ENCODE measurements around the gene SLC26A5. TPM values are rescaled to one million over a fixed set of nuclear protein-coding genes. Genes with fewer than 3 reads are reported as not detected.
A peak's percentile ranks its signal among the peaks of the same experiment; 100 is the strongest.

The SLC26A5 gene
- total and polyA plus RNA-seq, 2 donors (not counting 1 experiment from before 2014, with no cell fraction given) = not detected

DNA sequence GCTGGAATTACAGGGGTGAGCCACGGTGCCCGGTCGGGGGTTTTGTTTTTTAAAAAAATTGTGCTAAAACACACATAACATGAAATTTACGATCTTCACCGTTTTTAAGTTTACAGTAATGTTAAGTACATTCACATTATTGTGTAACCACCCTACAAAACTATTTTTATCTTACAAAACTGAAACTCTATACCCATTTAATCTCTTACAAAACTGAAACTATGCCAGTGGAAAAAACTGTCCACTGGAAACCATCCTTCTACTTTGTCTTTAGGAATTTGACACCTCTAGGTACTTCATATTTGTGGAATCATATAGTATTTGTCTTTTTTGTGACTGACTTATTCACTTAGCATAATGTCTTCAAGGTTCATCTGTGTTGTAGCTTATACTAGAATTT, 99.6 kb downstream of the SLC26A5 start:
- Histone ChIP-seq H3K9ac (ENCODE audit: insufficient read depth, low read length) (no peak overlapping the region), H3K27me3 (ENCODE audit: control insufficient read depth, insufficient read depth, low read length) (no peaks in the 10 kb centered on the region), H3K79me2 (ENCODE audit: control insufficient read depth, insufficient read depth, low read length) (peaks cover 67% of the 10 kb centered on the region), H3K36me3 (ENCODE audit: control insufficient read depth, insufficient read depth, low read length) (peaks cover 3% of the 10 kb centered on the region), H3K27ac (ENCODE audit: insufficient read depth, low read length) (no peak overlapping the region), H4K20me1 (ENCODE audit: control insufficient read depth, extremely low read depth, insufficient read depth, low read length) (no peaks in the 10 kb centered on the region), H3K4me2 (ENCODE audit: extremely low read depth, insufficient read depth, low read length) (peak overlapping the region; percentile 90), H2AFZ (ENCODE audit: low read length) (peak overlapping the region; percentile 97), H3K4me3 (replicated peaks in 1 of 4; ENCODE audit: control extremely low read depth in 1 of 4, insufficient read depth in 1 of 4, low read depth in 3 of 4, low read length in 4 of 4) (no peak overlapping the region), H3K4me1 (ENCODE audit: control insufficient read depth, extremely low read depth, insufficient read depth, low read length) (peaks cover 6% of the 10 kb centered on the region), H3K9me3 (ENCODE audit: control insufficient read depth, insufficient read depth, low read depth, low read length) (no peaks in the 10 kb centered on the region)
- no peak for DNase-seq (ENCODE audit: low read depth in 2 of 2)
- TF ChIP-seq EZH2 (IDR thresholded peaks at IDR 0.05; ENCODE audit: low read length, missing control alignments) = no peak
- TF ChIP-seq, protein P1, sequence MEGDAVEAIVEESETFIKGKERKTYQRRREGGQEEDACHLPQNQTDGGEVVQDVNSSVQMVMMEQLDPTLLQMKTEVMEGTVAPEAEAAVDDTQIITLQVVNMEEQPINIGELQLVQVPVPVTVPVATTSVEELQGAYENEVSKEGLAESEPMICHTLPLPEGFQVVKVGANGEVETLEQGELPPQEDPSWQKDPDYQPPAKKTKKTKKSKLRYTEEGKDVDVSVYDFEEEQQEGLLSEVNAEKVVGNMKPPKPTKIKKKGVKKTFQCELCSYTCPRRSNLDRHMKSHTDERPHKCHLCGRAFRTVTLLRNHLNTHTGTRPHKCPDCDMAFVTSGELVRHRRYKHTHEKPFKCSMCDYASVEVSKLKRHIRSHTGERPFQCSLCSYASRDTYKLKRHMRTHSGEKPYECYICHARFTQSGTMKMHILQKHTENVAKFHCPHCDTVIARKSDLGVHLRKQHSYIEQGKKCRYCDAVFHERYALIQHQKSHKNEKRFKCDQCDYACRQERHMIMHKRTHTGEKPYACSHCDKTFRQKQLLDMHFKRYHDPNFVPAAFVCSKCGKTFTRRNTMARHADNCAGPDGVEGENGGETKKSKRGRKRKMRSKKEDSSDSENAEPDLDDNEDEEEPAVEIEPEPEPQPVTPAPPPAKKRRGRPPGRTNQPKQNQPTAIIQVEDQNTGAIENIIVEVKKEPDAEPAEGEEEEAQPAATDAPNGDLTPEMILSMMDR (conservative IDR thresholded peaks at IDR 0.05 in 1 of 2, IDR thresholded peaks at IDR 0.05 in 1 of 2; ENCODE audit: low read depth in 1 of 2, low read length in 2 of 2) = no peak

DNA sequence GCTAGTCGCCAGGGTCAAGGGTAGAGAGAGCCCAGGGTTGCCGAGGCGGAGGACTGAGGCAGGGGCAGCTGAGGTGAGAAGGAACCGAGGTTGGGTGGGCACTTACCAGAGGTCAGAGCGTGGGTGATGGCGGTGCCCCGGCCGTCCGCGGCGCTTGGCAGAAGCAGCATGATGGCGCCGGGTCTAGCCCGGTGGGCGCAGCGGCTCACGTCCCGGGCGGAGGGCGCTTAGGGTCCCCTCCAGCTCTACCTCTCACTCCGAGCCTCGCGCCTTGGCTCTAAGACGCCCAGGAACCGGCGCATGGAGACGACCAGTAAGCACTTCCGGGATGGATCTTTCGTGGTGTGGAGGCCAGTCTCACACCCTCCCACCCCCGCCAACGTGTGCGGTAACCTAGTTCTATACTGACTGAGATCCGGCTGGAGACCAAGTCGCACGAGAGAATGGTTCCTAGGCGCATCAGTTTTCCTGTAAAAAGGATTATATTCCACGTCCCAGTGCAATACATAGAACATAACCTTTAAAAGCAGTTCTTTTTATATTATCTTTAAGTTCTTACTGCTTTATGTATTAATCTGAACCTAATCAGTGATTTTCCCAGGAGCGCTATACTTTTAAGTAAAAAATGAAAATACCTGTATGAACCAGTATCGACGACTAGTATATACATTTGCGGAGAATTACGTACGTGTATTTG, 101.4 kb downstream of the SLC26A5 start, which contains the start of gene DNAJC2:
Gene DNAJC2, minus strand, starts transcription at position 315 of the 697 bp plus-strand sequence. Its CDS starts 145 bp downstream, at position 170.
- peak within 1 kb of the TSS; percentile 78 for H3K4me2 ChIP-seq (ENCODE audit: extremely low read depth, insufficient read depth, low read length)
- peak within 1 kb of the TSS; percentile 84 for H3K9ac ChIP-seq (ENCODE audit: insufficient read depth, low read length)

GRCh38 chr7:103343758-103344452, 102.1 kb downstream of the SLC26A5 start:
- H3K4me3 ChIP-seq (replicated peaks in 1 of 4; ENCODE audit: control extremely low read depth in 1 of 4, insufficient read depth in 1 of 4, low read depth in 3 of 4, low read length in 4 of 4) = peak overlapping the region; percentile 63 to 97 (median 88)
- no peaks in the 10 kb centered on the region for H4K20me1 ChIP-seq (ENCODE audit: control insufficient read depth, extremely low read depth, insufficient read depth, low read length)
- peak overlapping the region; percentile 91 for H3K27ac ChIP-seq (ENCODE audit: insufficient read depth, low read length)
- no peaks in the 10 kb centered on the region for H3K9me3 ChIP-seq (ENCODE audit: control insufficient read depth, insufficient read depth, low read depth, low read length)
- TF ChIP-seq EZH2 (IDR thresholded peaks at IDR 0.05; ENCODE audit: low read length, missing control alignments) = no peak
- TF ChIP-seq, protein P1 (conservative IDR thresholded peaks at IDR 0.05 in 1 of 2, IDR thresholded peaks at IDR 0.05 in 1 of 2; ENCODE audit: low read depth in 1 of 2, low read length in 2 of 2) = no peak
- H3K9ac ChIP-seq (ENCODE audit: insufficient read depth, low read length) = peak overlapping the region; percentile 84
- peak overlapping the region; percentile 69 for H2AFZ ChIP-seq (ENCODE audit: low read length)
- peaks cover 5% of the 10 kb centered on the region for H3K4me1 ChIP-seq (ENCODE audit: control insufficient read depth, extremely low read depth, insufficient read depth, low read length)
- DNase-seq (ENCODE audit: low read depth in 2 of 2) = peak; percentile 37
- peak overlapping the region; percentile 78 for H3K4me2 ChIP-seq (ENCODE audit: extremely low read depth, insufficient read depth, low read length)
- H3K36me3 ChIP-seq (ENCODE audit: control insufficient read depth, insufficient read depth, low read length) = peaks cover 9% of the 10 kb centered on the region
- H3K27me3 ChIP-seq (ENCODE audit: control insufficient read depth, insufficient read depth, low read length) = no peaks in the 10 kb centered on the region
- peaks cover 62% of the 10 kb centered on the region for H3K79me2 ChIP-seq (ENCODE audit: control insufficient read depth, insufficient read depth, low read length)

More for the DNA sequence above, 101.4 kb downstream of the SLC26A5 start, which contains the start of gene DNAJC2:
- Histone ChIP-seq H3K9me3 (ENCODE audit: control insufficient read depth, insufficient read depth, low read depth, low read length) (no peaks in the 10 kb centered on the region), H3K36me3 (ENCODE audit: control insufficient read depth, insufficient read depth, low read length) (peaks cover 9% of the 10 kb centered on the region), H3K27ac (ENCODE audit: insufficient read depth, low read length) (peak within 1 kb of the TSS; percentile 91), H4K20me1 (ENCODE audit: control insufficient read depth, extremely low read depth, insufficient read depth, low read length) (no peaks in the 10 kb centered on the region), H2AFZ (ENCODE audit: low read length) (peak within 1 kb of the TSS; percentile 69), H3K27me3 (ENCODE audit: control insufficient read depth, insufficient read depth, low read length) (no peaks in the 10 kb centered on the region), H3K79me2 (ENCODE audit: control insufficient read depth, insufficient read depth, low read length) (peaks cover 64% of the 10 kb centered on the region), H3K4me3 (replicated peaks in 1 of 4; ENCODE audit: control extremely low read depth in 1 of 4, insufficient read depth in 1 of 4, low read depth in 3 of 4, low read length in 4 of 4) (peak within 1 kb of the TSS; percentile 63 to 97 (median 88)), H3K4me1 (ENCODE audit: control insufficient read depth, extremely low read depth, insufficient read depth, low read length) (peaks cover 6% of the 10 kb centered on the region)
- TF ChIP-seq, protein P1 (conservative IDR thresholded peaks at IDR 0.05 in 1 of 2, IDR thresholded peaks at IDR 0.05 in 1 of 2; ENCODE audit: low read depth in 1 of 2, low read length in 2 of 2) = no peak
- no peak for TF ChIP-seq EZH2 (IDR thresholded peaks at IDR 0.05; ENCODE audit: low read length, missing control alignments)
- peak; percentile 94 to 96 for DNase-seq (ENCODE audit: low read depth in 2 of 2)

Measured in fibroblast of lung (primary cell).